GM12878 (cell line): Measurements from ENCODE around the gene CTRB2. TPM values are rescaled to one million over a fixed set of nuclear protein-coding genes. Genes with fewer than 3 reads are reported as not detected.

Experiments
- CREM ChIP-seq: IDR thresholded peaks from 2 replicates; pipeline ENCODE4 v1.6.1; 2014; ENCODE audit warnings: antibody characterized with exemption, low read depth
- EED ChIP-seq: sonication (generic); IDR thresholded peaks from 2 replicates; pipeline ENCODE4 v1.6.1; 2016; ENCODE audit warnings: antibody characterized with exemption, low read depth
- EZH2 ChIP-seq: IDR thresholded peaks from 2 replicates; pipeline ENCODE4 v1.6.1; 2012; ENCODE audit warnings: low read depth, mild to moderate bottlenecking, control low read depth, inconsistent platforms, low read length, borderline replicate concordance; ENCODE audit not compliant: control insufficient read depth
- FOXK2 ChIP-seq: fragments of 450-650 bp; IDR thresholded peaks from 2 replicates; pipeline ENCODE4 v1.6.1; 2017; ENCODE audit warnings: mild to moderate bottlenecking, moderate library complexity
- HDAC6 ChIP-seq: fragments of 200-600 bp; sonication (generic); IDR thresholded peaks from one replicate; pipeline ENCODE4 v1.8.0; 2017; ENCODE audit warnings: antibody characterized with exemption; ENCODE audit not compliant: unreplicated experiment
- JUNB ChIP-seq: IDR thresholded peaks from 2 replicates; pipeline ENCODE4 v1.6.1; 2016; ENCODE audit warnings: antibody characterized with exemption, mild to moderate bottlenecking
- JUND ChIP-seq: IDR thresholded peaks from 2 replicates; pipeline ENCODE4 v1.6.1; 2012; ENCODE audit warnings: low read depth, mild to moderate bottlenecking, low read length, improper control_type of control experiment, moderate library complexity
- KDM1A ChIP-seq: fragments of 200-600 bp; sonication (generic); IDR thresholded peaks from 2 replicates; pipeline ENCODE4 v1.6.1; 2016; ENCODE audit warnings: borderline replicate concordance
- MEF2B ChIP-seq: fragments of 450-650 bp; IDR thresholded peaks from 2 replicates; pipeline ENCODE4 v1.6.1; 2018; ENCODE audit warnings: mild to moderate bottlenecking, moderate library complexity; ENCODE audit not compliant: partially characterized antibody, poor library complexity, severe bottlenecking
- MXI1 ChIP-seq: fragments of 150-350 bp; IDR thresholded peaks from 2 replicates; pipeline ENCODE4 v1.6.1; 2011; ENCODE audit warnings: low read depth, mild to moderate bottlenecking, inconsistent platforms, low read length, improper control_type of control experiment
- NFYA ChIP-seq: IDR thresholded peaks from 2 replicates; pipeline ENCODE4 v1.6.1; 2011; ENCODE audit warnings: low read depth, mild to moderate bottlenecking, low read length, improper control_type of control experiment, borderline replicate concordance
- PAX8 ChIP-seq: fragments of 450-650 bp; IDR thresholded peaks from 2 replicates; pipeline ENCODE4 v1.6.1; 2017; ENCODE audit warnings: mild to moderate bottlenecking, moderate library complexity
- POU2F2 ChIP-seq: IDR thresholded peaks from 3 replicates; pipeline ENCODE4 v1.6.1; 2011; ENCODE audit warnings: low read depth, mild to moderate bottlenecking, low read length, borderline replicate concordance
- SMC3 ChIP-seq: IDR thresholded peaks from 2 replicates; pipeline ENCODE4 v1.6.1; 2011; ENCODE audit warnings: low read length, improper control_type of control experiment, borderline replicate concordance
- TAF1 ChIP-seq: IDR thresholded peaks from 2 replicates; pipeline ENCODE4 v1.6.1; 2011; ENCODE audit warnings: mild to moderate bottlenecking, low read depth, low read length, borderline replicate concordance
- TCF3 ChIP-seq: IDR thresholded peaks from 2 replicates; pipeline ENCODE4 v1.6.1; 2012; ENCODE audit warnings: low read depth, mild to moderate bottlenecking, low read length, borderline replicate concordance; ENCODE audit not compliant: insufficient read depth
- polyA plus RNA-seq, 11 experiments: library from polyadenylated mRNA; depleted of rRNA in 4 of 11; unstranded in 6 of 11; stranded (reverse) in 5 of 11; fragments of >200 nt; fragmentation: Nextera tagmentation in 4 of 11; fragmentation: Illumina TruSeq in 1 of 11; extraction: Ambion mirVana in 4 of 11; extraction: Trizol in 1 of 11; gene quantifications; 1 replicate in 1 of 11; 2 replicates in 10 of 11; pipeline versions ENCODE4 v1.2.1 to v1.2.3, GENCODE V29; 2011 to 2016; ENCODE audit warnings: inconsistent platforms in 2 of 11, missing spikeins in 2 of 11, low read depth in 1 of 11
- total RNA-seq, 4 experiments: library from RNA; depleted of rRNA in 3 of 4; stranded (reverse); fragments of >200 nt in 3 of 4; fragmentation: Illumina TruSeq in 1 of 4; extraction: Trizol in 1 of 4; gene quantifications; 2 replicates each; pipeline versions ENCODE4 v1.2.1 to v1.2.3, GENCODE V29; 2013 to 2021
- TF ChIP-seq, protein P1 (sequence below): fragments of 450-650 bp; IDR thresholded peaks from 2 replicates; pipeline ENCODE4 v1.6.1; 2017; ENCODE audit warnings: mild to moderate bottlenecking, moderate library complexity
- TF ChIP-seq, protein P2 (sequence below): IDR thresholded peaks from 2 replicates; pipeline ENCODE4 v1.6.1; 2011; ENCODE audit warnings: borderline replicate concordance, low read depth, mild to moderate bottlenecking, moderate library complexity, low read length; ENCODE audit not compliant: insufficient read depth, poor library complexity, severe bottlenecking
- TF ChIP-seq, protein P3 (sequence below): fragments of 450-650 bp; IDR thresholded peaks from 2 replicates; pipeline ENCODE4 v1.6.1; 2017; ENCODE audit warnings: mild to moderate bottlenecking, low read depth, inconsistent platforms; ENCODE audit not compliant: poor library complexity, severe bottlenecking
- TF ChIP-seq, protein P4 (sequence below): IDR thresholded peaks from 2 replicates; pipeline ENCODE4 v1.6.1; 2012; ENCODE audit warnings: low read depth, low read length, improper control_type of control experiment

Gene CTRB2
- total and polyA plus RNA-seq, 10 of the 15 experiments (the other 5 are each of a cell fraction or from before 2014, with no cell fraction given), result 9.4 TPM; not detected in 9

DNA sequence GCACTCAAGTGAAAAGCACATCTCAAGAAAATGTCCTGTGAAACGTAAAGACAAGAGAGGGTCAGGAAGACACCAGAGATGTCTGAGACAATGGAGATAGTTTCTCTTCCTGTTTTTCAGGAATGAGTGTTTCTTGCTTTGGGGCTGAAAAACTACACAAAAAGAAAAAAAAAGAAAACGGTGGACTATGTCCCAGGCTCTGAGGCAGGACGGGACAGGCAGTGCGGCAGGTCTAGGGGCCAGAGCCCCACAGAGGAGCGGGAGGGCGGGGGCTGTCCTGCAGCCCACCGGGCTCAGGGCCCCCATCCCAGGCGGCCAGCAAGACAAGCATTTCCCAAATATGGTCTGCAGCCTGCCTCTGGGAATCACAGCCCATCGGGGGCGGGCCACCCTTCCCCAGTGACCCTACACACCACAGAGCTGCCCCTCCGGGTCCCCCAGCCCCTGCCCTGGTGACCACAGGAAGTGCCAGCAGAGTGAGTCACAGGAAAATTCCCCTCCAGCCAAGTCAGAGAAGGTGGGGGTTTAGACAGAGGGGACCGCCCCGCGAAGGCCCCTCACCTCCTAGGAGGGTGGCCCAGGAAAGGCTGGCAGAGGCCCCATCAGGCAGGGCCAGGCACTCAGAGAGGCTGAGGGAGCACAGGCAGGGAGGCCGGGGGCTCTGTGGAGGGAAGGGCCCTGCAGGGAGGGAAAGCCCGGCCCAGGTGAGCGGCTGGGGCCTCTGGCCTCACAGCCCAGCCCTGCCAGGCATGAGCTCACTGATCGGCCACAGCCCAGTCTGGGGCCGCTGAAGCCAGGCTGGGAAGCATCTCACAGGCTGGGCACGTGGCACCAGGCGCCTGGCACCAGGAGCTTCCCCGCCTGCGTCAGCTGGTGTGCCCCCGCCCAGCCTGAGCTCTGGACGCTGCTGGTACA is 38.1 kb upstream of the CTRB2 start (continued):
- no peak for TF ChIP-seq TAF1
- no peak for TF ChIP-seq TCF3
- TF ChIP-seq CREM, result no peak
- TF ChIP-seq, protein P1, sequence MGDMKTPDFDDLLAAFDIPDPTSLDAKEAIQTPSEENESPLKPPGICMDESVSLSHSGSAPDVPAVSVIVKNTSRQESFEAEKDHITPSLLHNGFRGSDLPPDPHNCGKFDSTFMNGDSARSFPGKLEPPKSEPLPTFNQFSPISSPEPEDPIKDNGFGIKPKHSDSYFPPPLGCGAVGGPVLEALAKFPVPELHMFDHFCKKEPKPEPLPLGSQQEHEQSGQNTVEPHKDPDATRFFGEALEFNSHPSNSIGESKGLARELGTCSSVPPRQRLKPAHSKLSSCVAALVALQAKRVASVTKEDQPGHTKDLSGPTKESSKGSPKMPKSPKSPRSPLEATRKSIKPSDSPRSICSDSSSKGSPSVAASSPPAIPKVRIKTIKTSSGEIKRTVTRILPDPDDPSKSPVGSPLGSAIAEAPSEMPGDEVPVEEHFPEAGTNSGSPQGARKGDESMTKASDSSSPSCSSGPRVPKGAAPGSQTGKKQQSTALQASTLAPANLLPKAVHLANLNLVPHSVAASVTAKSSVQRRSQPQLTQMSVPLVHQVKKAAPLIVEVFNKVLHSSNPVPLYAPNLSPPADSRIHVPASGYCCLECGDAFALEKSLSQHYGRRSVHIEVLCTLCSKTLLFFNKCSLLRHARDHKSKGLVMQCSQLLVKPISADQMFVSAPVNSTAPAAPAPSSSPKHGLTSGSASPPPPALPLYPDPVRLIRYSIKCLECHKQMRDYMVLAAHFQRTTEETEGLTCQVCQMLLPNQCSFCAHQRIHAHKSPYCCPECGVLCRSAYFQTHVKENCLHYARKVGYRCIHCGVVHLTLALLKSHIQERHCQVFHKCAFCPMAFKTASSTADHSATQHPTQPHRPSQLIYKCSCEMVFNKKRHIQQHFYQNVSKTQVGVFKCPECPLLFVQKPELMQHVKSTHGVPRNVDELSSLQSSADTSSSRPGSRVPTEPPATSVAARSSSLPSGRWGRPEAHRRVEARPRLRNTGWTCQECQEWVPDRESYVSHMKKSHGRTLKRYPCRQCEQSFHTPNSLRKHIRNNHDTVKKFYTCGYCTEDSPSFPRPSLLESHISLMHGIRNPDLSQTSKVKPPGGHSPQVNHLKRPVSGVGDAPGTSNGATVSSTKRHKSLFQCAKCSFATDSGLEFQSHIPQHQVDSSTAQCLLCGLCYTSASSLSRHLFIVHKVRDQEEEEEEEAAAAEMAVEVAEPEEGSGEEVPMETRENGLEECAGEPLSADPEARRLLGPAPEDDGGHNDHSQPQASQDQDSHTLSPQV, result no peak
- TF ChIP-seq KDM1A, result no peak
- TF ChIP-seq, protein P2, sequence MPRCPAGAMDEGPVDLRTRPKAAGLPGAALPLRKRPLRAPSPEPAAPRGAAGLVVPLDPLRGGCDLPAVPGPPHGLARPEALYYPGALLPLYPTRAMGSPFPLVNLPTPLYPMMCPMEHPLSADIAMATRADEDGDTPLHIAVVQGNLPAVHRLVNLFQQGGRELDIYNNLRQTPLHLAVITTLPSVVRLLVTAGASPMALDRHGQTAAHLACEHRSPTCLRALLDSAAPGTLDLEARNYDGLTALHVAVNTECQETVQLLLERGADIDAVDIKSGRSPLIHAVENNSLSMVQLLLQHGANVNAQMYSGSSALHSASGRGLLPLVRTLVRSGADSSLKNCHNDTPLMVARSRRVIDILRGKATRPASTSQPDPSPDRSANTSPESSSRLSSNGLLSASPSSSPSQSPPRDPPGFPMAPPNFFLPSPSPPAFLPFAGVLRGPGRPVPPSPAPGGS, result peak; percentile 38
- no peak for TF ChIP-seq SMC3
- peak; percentile 36 for TF ChIP-seq MEF2B
- TF ChIP-seq, protein P3, sequence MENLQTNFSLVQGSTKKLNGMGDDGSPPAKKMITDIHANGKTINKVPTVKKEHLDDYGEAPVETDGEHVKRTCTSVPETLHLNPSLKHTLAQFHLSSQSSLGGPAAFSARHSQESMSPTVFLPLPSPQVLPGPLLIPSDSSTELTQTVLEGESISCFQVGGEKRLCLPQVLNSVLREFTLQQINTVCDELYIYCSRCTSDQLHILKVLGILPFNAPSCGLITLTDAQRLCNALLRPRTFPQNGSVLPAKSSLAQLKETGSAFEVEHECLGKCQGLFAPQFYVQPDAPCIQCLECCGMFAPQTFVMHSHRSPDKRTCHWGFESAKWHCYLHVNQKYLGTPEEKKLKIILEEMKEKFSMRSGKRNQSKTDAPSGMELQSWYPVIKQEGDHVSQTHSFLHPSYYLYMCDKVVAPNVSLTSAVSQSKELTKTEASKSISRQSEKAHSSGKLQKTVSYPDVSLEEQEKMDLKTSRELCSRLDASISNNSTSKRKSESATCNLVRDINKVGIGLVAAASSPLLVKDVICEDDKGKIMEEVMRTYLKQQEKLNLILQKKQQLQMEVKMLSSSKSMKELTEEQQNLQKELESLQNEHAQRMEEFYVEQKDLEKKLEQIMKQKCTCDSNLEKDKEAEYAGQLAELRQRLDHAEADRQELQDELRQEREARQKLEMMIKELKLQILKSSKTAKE, result no peak
- no peak for TF ChIP-seq NFYA
- no peak for TF ChIP-seq PAX8
- TF ChIP-seq EED, result no peak
- TF ChIP-seq JUNB, result 0 out of 2 replicates have a peak, but pooled peaks have one; percentile 19
- no peak for TF ChIP-seq FOXK2
- no peak for TF ChIP-seq HDAC6
- no peak for TF ChIP-seq EZH2
- TF ChIP-seq, protein P4, sequence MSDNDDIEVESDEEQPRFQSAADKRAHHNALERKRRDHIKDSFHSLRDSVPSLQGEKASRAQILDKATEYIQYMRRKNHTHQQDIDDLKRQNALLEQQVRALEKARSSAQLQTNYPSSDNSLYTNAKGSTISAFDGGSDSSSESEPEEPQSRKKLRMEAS, result no peak
- no peak for TF ChIP-seq MXI1
- TF ChIP-seq POU2F2, result no peak
- no peak for TF ChIP-seq JUND
